AG04449 (cell line): ENCODE data around the gene TECTA.

Experiments
- CTCF ChIA-PET: fragments of 350-600 bp; formaldehyde crosslinking; extraction: SDS; loops from one replicate; lab custom pipeline; 2021; ENCODE audit warnings: antibody characterized with exemption; lab: Yijun Ruan, JAX
- POLR2A ChIA-PET: fragments of 400-600, 350-600 bp; formaldehyde crosslinking; extraction: SDS; loops from one replicate; lab custom pipeline; 2020; ENCODE audit warnings: antibody characterized with exemption, inconsistent platforms; lab: Yijun Ruan, JAX
- DNase-seq: peaks from one replicate; pipeline ENCODE4 v3.0.0-alpha.2; 2010; ENCODE audit warnings: low read depth, low spot score
- H3K4me3 ChIP-seq: 2 replicates; pipeline ENCODE4 v1.5.1; 2011; ENCODE audit warnings: low read depth, mild to moderate bottlenecking, control low read depth, low read length
- TF ChIP-seq, protein P1 (sequence below): IDR thresholded peaks from one replicate; pipeline ENCODE4 v1.5.1; 2011; ENCODE audit warnings: mild to moderate bottlenecking, moderate library complexity, low read length, control low read depth, inconsistent platforms; ENCODE audit not compliant: insufficient read depth; ENCODE audit errors: missing control alignments

The TECTA gene

GRCh38 chr11:121082670-121083069 lies 18.4 kb upstream of the TECTA start:
- no peak for DNase-seq
- ChIA-PET POLR2A (no interaction called here), CTCF (interaction anchor here (0.9 kb wide), 1 partner anchor 1423 kb away, joined by 3 read pairs; no protein-coding TSS in a partner anchor)
- TF ChIP-seq, protein P1, sequence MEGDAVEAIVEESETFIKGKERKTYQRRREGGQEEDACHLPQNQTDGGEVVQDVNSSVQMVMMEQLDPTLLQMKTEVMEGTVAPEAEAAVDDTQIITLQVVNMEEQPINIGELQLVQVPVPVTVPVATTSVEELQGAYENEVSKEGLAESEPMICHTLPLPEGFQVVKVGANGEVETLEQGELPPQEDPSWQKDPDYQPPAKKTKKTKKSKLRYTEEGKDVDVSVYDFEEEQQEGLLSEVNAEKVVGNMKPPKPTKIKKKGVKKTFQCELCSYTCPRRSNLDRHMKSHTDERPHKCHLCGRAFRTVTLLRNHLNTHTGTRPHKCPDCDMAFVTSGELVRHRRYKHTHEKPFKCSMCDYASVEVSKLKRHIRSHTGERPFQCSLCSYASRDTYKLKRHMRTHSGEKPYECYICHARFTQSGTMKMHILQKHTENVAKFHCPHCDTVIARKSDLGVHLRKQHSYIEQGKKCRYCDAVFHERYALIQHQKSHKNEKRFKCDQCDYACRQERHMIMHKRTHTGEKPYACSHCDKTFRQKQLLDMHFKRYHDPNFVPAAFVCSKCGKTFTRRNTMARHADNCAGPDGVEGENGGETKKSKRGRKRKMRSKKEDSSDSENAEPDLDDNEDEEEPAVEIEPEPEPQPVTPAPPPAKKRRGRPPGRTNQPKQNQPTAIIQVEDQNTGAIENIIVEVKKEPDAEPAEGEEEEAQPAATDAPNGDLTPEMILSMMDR = no peak
- H3K4me3 ChIP-seq = no peak overlapping the region

DNA sequence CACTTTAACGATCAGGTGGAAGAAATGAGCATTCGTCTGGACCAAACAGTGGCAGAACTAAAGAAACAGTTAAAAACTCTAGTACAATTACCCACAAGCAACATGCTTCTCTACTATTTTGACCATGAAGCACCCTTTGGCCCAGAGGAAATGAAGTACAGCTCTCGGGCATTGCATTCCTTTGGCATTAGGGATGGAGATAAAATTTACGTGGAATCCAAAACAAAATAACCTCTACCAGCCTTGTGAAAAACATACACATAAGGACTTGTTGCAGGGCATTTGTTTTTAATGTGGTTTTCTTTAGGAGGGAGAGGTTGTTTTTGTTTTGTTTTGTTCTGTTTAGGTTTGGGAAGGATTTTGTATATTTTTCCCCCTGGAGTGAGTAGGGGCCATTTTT lies 14.2 kb upstream of the TECTA start:
- ChIA-PET POLR2A (no interaction called here), CTCF (no interaction called here)
- peak; percentile 21 for DNase-seq
- H3K4me3 ChIP-seq = no peak overlapping the region
- TF ChIP-seq, protein P1 = no peak

DNA sequence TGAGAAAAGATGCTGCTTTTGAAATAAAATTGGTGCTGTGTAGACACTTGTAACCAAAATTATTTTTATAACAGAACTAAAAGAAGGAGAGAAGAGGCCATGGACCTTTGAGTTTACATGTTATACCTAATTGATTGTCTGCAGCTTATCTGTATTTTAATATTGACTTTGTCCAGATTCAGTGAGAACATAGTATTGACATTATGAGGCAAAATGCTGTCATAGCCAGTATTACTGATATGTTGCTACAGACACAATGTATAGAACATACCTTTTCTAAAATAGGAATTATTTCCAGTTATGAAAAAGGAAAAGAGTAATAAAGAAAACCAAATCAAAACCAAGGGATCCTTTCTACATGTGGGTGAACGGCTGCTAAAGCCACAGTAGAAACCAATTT lies 11.5 kb upstream of the TECTA start:
- TF ChIP-seq, protein P1 = no peak
- CTCF ChIA-PET = no interaction called here
- POLR2A ChIA-PET = no interaction called here
- H3K4me3 ChIP-seq = no peak overlapping the region
- no peak for DNase-seq

DNA sequence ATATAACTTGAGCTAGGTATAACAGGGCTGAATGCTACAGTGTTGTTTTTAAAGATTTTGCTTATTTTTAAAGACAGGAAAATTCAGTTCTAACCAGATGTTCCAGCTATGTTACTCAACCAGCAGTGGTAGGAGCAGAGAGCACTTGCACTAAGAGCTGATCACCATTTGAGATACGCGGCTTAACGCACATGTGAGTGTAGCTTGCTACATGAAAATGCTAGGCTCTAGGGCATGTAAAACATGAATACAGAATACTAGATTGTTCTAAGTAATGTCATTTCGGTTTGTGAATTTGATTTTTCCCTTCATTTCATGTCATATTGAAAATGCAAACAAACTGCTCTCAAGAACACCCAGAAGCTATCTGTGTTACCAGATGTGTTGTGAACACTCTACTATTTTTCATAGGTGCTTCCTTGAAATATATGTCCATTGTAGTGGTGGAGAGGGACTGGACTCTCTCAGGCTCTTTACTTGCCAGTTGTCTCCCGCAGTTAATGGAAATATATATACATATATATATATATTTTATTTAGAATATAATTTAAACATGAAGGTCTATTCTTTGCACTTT lies 10.8 kb upstream of the TECTA start:
- ChIA-PET POLR2A (no interaction called here), CTCF (interaction anchor here (1.0 kb wide), 1 partner anchor 22 kb away, joined by 3 read pairs; no protein-coding TSS in a partner anchor)
- TF ChIP-seq, protein P1 = no peak

DNA sequence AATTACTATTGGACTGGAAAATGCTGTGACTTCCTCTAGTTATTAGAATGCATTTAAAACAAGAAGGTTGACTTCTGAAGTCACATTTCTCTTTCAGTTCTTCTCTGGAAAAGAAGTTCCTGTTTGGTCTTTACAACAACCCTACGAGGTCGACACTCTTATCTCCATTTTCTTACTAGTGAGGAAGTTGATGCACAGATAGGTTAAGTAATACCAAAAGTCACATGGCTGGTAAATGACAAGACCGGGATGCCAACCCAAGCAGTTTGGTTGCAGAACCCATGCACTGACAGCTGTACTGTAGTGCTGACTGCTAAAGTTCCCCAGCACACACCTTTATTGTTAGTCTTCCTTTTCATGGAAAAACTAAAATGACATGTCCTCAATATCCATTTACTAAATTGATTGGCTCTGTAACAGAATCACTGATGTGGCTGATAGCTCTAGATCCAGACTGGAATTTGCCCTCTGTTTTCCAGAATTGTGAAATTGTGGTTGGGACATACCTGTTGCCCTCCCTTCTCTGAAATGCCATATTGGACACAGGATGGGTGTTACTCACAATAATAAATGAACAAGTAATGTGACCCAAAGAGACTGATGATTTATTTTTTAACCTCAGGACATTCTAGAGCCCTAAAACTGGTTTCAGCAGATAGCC lies 9.4 kb upstream of the TECTA start:
- H3K4me3 ChIP-seq = no peak overlapping the region
- DNase-seq = no peak
- ChIA-PET POLR2A (no interaction called here), CTCF (no interaction called here)
- TF ChIP-seq, protein P1 = no peak

More for the DNA sequence above, 10.8 kb upstream of the TECTA start:
- no peak overlapping the region for H3K4me3 ChIP-seq
- DNase-seq = no peak

DNA sequence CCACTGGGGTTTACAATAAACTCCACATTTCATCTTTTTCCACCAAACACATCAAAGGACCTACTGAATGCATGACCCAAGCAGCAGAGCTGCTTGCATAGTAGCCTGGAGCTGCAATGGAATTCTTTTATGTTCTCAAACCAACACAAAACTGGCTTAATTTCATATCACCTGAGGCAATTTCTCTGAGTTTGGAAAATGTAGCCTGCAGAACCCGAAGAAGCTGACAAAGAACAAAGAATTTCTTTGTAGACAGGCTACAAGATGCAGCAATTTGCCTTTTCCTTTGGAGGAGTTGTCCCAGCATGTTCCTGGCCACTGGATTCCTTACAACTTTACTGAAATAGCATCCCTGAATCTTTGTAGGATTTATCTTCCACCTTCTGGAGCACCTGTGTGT lies 5.5 kb upstream of the TECTA start:
- no peak for DNase-seq
- ChIA-PET CTCF (interaction anchor here (1.1 to 1.4 kb wide), 2 partner anchors 20 to 165 kb away, joined by 3 read pairs; no protein-coding TSS in a partner anchor), POLR2A (no interaction called here)
- TF ChIP-seq, protein P1 = no peak
- H3K4me3 ChIP-seq = no peak overlapping the region
